Astrocyte of the cerebellum (primary cell): ENCODE data around the gene ARAP1.

Source experiments
- DNase-seq: peaks from one replicate; pipeline ENCODE4 v3.0.0-alpha.2; 2011; ENCODE audit warnings: low read depth
- H3K4me3 ChIP-seq: 2 replicates; pipeline ENCODE4 v1.5.1; 2011; ENCODE audit warnings: mild to moderate bottlenecking, low read depth, low read length, moderate library complexity
- CTCF ChIP-seq: IDR thresholded peaks from 2 replicates; pipeline ENCODE4 v1.5.1; 2012; ENCODE audit warnings: low read length, low read depth, moderate library complexity, mild to moderate bottlenecking; ENCODE audit errors: missing control alignments
- in situ Hi-C: cut with HindIII; loops from 2 replicates; pipeline ENCODE4 v1.10.0; 2017; ENCODE audit warnings: low sequenced_read_pairs

ARAP1 gene

GRCh38 chr11:72742513-72743320, 9.5 kb downstream of the ARAP1 start:
- DNase-seq, result no peak
- H3K4me3 ChIP-seq, result no peak overlapping the region
- TF ChIP-seq CTCF, result no peak
- in situ Hi-C loops, result no loop called here

GRCh38 chr11:72741849-72742512, 10.2 kb downstream of the ARAP1 start:
- DNase-seq, result no peak
- TF ChIP-seq CTCF, result no peak
- in situ Hi-C loops, result no loop called here
- H3K4me3 ChIP-seq, result no peak overlapping the region

GRCh38 chr11:72741429-72741833, 10.8 kb downstream of the ARAP1 start:
- in situ Hi-C loops, result no loop called here
- no peak for TF ChIP-seq CTCF
- no peak overlapping the region for H3K4me3 ChIP-seq

GRCh38 chr11:72740562-72741428, 11.4 kb downstream of the ARAP1 start:
- in situ Hi-C loops, result no loop called here
- H3K4me3 ChIP-seq, result no peak overlapping the region
- no peak for DNase-seq
- no peak for TF ChIP-seq CTCF

More at GRCh38 chr11:72741429-72741833, 10.8 kb downstream of the ARAP1 start:
- no peak for DNase-seq

- no peak for TF ChIP-seq CTCF
- DNase-seq, result no peak
- in situ Hi-C loops, result no loop called here
- no peak overlapping the region for H3K4me3 ChIP-seq
Measured at GRCh38 chr11:72740060-72740424, 12.2 kb downstream of the ARAP1 start.
